Stimulated activated CD8-positive, alpha-beta memory T cell treated with anti-CD3 and anti-CD28 coated beads, Interleukin-7, amount 100 ng/mL, for 24 hours (primary cell): ENCODE data around the gene DUSP3.
"Not testable (repeated sequence)": the region's sequence is repeated elsewhere in the genome, so short reads cannot be mapped to it uniquely, and the experiment has no call there.

Source experiments
- DNase-seq: peaks from one replicate; pipeline ENCODE4 v3.0.0-alpha.2; 2020; ENCODE audit warnings: low read depth

The DUSP3 gene

DNA sequence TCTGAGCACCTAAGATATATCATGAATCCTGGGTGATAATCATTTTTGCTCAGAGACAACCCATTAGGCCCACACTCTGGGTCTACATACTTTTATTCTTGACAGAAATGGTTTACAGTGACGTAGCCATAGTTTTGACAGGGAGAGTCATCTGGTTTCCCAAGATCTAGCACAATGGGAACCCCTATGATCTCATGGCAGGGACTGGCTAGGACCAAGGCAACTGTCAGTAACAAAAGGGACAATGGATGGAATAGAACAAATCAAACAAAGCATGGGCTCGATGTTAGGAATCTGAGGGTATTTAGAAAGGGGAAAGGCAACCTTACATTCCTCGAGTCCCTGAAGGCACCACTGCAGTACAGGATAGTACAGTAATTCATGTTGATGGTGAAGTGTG is 22.0 kb upstream of the DUSP3 start:
- DNase-seq, result no peak

DNA sequence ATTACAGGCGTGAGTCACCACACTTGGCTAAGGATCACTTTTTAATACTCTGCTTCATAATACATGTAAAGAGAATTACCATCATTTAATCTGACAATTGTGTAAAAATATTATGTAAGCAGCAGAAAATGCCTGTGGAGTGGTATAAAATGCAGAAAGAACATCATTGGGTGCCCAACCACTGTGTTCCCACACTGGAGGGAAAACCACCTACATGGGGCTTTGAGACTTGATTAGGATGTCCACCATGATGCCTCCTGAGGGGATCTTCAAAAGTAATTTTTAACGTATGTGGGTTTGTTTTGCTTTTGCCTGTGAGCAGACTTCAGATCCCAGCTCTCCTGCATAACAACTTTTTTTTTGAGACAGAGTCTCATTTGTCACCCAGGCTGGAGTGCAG is 20.3 kb upstream of the DUSP3 start:
- DNase-seq, result no peak

GRCh38 chr17:43798024-43798423 is 19.2 kb upstream of the DUSP3 start:
- DNase-seq, result not testable (repeated sequence)

DNA sequence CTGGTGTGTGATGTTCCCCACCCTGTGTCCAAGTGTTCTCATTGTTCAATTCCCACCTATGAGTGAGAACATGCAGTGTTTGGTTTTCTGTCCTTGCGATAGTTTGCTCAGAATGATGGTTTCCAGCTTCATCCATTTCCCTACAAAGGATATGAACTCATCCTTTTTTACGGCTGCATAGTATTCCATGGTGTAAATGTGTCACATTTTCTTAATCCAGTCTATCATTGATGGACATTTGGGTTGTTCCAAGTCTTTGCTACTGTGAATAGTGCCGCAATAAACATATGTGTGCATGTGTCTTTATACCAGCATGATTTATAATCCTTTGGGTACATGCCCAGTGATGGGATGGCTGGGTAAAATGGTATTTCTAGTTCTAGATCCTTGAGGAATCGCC is 13.9 kb upstream of the DUSP3 start:
- not testable (repeated sequence) for DNase-seq

- no peak for DNase-seq
These were observed 12.8 kb upstream of the DUSP3 start for GRCh38 chr17:43791589-43791988.

DNA sequence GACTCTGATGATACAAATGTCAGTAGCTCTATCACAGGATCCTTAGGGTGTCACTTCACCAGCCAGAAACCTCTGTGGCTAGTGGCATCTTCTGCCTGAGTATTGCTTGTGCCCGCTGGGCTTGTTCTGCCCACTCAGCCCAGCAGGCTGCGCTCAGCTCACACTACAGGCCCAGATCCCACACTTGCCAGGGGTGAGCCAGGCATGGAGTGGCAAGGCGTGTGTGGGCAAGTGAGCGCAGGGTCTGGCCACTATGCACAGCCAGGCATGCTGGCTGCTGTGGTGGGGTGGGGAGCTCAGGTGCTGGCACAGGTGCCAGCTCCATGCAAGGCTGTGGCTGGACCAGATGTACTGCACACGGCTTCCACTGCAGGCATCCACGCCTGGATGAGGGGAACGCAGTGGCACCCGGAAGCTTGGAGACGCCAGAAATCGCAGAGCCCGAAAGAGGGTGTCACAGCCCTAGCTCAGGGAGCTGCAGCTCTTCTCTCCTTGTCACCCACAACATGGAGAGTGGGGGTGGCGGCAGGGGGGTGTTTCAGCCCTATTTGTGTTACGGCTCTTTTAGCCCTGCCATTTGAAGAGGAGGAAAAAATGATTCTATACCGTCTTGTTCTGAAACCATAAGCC is 11.6 kb upstream of the DUSP3 start:
- DNase-seq, result no peak

- DNase-seq, result no peak
These were observed 10.7 kb upstream of the DUSP3 start for GRCh38 chr17:43789482-43789881.

DNA sequence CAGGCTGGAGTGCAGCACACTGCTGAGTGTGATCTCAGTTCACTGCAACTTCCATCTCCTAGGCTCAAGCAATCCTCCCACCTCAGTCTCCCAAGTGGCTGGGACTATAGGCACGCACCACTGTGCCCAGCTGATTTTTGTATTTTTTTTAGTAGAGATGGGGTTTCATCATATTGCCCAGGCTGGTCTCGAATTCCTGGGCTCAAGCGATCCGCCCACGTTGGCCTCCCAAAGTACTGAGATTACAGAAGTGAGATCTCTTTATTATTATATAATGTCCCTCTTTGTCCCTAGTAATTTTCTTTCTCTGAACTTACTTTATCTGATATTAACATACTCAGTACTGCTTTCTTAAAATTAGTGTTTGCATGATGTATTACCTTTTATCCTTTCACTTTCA is 9.8 kb upstream of the DUSP3 start:
- no peak for DNase-seq

GRCh38 chr17:43787728-43788127 is 9.0 kb upstream of the DUSP3 start:
- DNase-seq, result no peak

GRCh38 chr17:43784628-43785101 is 5.9 kb upstream of the DUSP3 start:
- no peak for DNase-seq

DNA sequence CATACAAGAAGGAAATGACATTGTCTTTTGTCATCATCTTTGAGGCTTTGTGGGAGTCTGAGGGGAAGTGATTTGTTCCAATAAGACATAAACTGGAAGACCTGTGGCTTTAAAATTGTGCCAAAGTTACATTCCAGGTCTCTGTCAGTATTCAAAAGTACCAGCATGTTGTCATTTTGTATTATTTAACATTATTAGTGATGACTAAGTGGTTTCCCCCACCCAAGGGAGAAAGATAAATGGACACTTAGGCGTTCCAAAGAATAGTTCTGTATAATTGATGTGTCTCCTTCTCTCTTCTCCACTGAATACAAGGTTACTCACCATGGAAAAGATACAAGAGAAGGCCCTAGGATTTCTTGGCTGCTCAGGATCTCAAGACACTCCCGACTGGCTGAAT is 5.3 kb upstream of the DUSP3 start:
- no peak for DNase-seq

DNA sequence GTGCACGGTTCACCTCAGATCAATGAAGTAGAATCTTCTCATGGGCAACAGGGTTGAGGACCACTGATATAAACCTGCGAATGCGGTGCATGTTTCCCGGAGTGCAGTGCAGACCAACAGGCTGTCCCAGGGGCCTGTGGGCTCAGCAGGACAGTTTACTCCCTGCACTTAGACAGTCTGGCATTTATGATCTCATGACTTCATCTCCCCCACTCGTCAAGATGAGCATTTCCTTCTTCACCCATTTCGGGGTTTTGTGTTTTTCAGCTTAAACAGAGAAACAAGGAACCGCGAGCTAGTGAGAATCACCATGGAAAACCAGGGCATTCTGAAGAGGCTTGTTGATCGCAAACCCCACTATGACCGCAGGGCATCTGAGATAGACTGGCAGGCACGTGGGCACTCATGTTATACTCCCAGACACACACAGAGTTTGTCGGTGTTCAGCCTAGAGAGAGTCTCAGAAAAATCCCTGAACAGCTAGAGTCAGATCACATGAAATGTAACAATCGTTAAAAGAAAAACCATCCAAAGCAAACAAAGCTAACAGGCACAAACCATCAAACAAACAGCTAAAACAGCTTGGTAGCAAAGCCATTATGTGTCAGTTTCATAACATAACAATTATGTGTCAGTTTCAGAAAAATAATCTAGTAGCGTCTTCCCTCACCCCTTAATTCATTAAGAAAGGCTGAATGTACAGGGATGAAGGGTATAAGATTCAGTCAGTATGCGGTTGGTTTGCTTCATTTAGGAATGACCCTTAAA is 4.3 kb upstream of the DUSP3 start:
- DNase-seq, result no peak

DNA sequence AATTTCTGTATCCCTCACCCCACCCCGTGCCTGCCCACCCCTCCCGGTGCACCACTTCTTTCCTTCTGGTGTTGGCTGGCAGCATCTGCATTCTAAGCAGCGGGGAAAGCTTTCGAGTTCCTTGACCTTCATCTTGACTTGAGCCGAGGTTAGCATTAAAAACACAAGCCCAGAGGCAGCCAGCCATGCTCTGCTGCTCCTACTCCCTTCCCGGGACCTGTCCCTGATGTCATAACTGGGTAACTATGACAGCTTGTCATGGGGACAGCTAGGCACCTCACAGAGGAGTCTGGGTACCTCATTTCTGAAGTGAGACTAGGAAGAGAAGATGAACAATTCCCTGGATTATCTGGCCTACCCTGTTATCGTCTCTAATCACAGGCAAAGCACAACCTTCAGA is 1.4 kb upstream of the DUSP3 start, which contains the start of gene CFAP97D1:
Gene CFAP97D1 (plus strand): TSS at position 301 of the 400 bp plus-strand sequence. CDS start 28 bp downstream, at position 329.
- DNase-seq, result no peak

GRCh38 chr17:43779145-43780125 is 658 bp upstream of the DUSP3 start:
- no peak for DNase-seq

DNA sequence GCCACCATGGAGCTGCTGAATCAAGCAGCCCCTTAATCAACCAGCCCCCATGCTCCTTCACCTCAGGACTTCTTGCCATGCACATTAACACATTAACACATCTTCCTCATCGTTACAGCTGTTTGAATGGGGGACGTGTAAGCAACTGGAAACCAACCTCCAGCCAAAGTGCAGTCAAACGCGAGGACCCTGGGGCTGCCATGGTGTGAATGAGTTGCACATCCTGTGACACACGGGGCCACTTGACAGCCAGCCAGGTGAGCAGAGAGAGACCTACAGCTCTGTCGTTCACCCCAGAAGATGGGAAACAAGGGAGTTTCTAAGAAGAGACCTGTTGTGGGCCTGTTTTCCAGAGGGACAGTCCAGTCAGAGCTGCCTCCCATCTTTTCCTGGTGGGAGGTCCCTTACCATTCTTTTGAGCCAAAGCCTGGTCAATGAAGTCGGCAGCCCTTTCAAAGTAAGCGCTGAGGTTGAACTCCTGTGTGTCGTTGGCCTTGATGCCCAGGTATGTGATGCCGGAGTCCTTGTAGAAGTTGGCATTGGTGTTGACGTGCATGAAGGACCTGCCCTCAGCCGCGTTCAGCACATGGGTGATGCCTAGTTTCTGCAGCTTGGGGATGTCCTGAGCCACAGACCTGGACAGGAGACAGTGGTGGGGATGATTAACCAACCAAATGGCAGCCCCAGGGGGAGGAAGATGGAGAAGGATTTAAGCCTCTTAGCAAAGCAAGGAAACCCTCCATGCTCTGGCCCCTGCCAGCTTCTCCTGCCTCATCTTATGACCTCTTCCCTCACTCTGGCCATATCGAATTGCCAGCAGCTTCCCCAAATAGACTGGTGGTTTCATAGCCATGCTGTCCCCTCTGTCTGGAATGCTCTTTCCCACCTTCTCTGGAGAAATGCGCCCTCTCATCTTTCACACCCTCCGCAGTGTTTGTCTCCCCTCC is 4.2 kb downstream of the DUSP3 start:
- no peak for DNase-seq

- DNase-seq, result no peak
These were observed 5.7 kb downstream of the DUSP3 start for GRCh38 chr17:43772877-43773648.

- DNase-seq, result no peak
These were observed 7.3 kb downstream of the DUSP3 start for GRCh38 chr17:43771463-43771862.

- no peak for DNase-seq
These were observed 7.8 kb downstream of the DUSP3 start for GRCh38 chr17:43770957-43771356.

- no peak for DNase-seq
These were observed 8.9 kb downstream of the DUSP3 start for GRCh38 chr17:43769859-43770258.

DNA sequence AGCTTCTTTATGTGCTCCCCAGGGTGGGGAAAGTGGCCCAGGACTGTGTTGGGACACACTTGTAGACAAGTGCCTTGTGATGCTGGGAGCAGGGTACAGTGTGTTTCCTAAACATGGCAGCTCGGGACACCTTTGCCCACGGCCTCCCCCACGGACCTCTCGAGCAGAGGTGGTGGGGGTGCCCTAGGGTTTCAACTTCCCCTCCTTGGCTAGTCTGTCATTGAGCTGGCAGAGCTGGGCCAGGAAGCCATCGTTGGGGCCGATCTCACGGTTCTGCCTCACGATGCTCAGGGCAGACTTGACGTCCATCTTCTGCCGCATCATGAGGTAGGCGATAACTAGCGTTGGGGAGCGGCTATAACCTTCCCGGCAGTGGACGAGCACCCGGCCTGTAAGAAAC is 9.4 kb downstream of the DUSP3 start:
- no peak for DNase-seq
